Psoas muscle (tissue), 8 donors: ENCODE measurements around the gene CDHR2. TPM values are rescaled to one million over a fixed set of nuclear protein-coding genes. Genes with fewer than 3 reads are reported as not detected.

Experiments
- ATAC-seq, 4 donors: fragments of 200-7000 bp; cut with Tn5 transposase; one replicate each; pipeline ENCODE4 v1.9.1; 2020; ENCODE audit warnings: moderate library complexity in 3 of 4, mild to moderate bottlenecking in 2 of 4
- DNase-seq, 2 donors: peaks; one replicate each; pipeline ENCODE4 v3.0.0-alpha.2; 2020
- H3K27ac ChIP-seq: fragments of 200-600 bp; one replicate; pipeline ENCODE4 v1.8.0; 2022
- H3K27me3 ChIP-seq, 3 donors: fragments of 200-600 bp in 1 of 3; one replicate each; pipeline versions ENCODE4 v1.6.1 to v1.8.0; 2013 to 2022; ENCODE audit warnings: low read length in 2 of 3, mild to moderate bottlenecking in 2 of 3, moderate library complexity in 1 of 3; ENCODE audit not compliant: insufficient read depth in 3 of 3
- H3K36me3 ChIP-seq, 2 donors: fragments of 200-600 bp in 1 of 2; one replicate each; pipeline versions ENCODE4 v1.6.1 to v1.8.0; 2013 to 2022; ENCODE audit warnings: low read depth in 1 of 2, mild to moderate bottlenecking in 1 of 2, moderate library complexity in 1 of 2; ENCODE audit not compliant: insufficient read depth in 1 of 2
- H3K4me1 ChIP-seq: fragments of 200-600 bp; one replicate; pipeline ENCODE4 v1.8.0; 2022
- H3K4me3 ChIP-seq: fragments of 200-600 bp; one replicate; pipeline ENCODE4 v1.8.0; 2022; ENCODE audit warnings: mild to moderate bottlenecking
- H3K9me3 ChIP-seq: fragments of 200-600 bp; one replicate; pipeline ENCODE4 v1.8.0; 2022
- WGBS, 3 donors: extraction: QIAGEN DNeasy Blood & Tissue Kit; methylation state at CpG; one replicate each; pipeline versions ENCODE4 v1.1.6 to v1.1.7; 2013; 5-methylcytosine and 5-hydroxymethylcytosine counted together
- intact Hi-C, 2 donors: fragments of 100-400 bp; cut with DNase I; formaldehyde crosslinking; loops; one replicate each; pipeline versions ENCODE4 v1.11.0 to v1.14.2; 2022
- polyA plus RNA-seq, 3 donors: library from polyadenylated mRNA; stranded (reverse); fragments of 200-250 nt; gene quantifications; one replicate each; pipeline ENCODE4 v1.2.3, GENCODE V29; 2013
- total RNA-seq, 4 donors: library from RNA; stranded (reverse); fragmentation: NEBNext Ultra II Directional in 2 of 4; extraction: Animal tissue kit (Norgen Biotek cat#: 25700) in 2 of 4; gene quantifications; one replicate each; pipeline versions ENCODE4 v1.2.1 to v1.2.4, GENCODE V29; 2021 to 2023
- TF ChIP-seq, protein P1 (sequence below): fragments of 200-600 bp; IDR thresholded peaks from one replicate; pipeline ENCODE4 v1.8.0; 2022; ENCODE audit warnings: antibody characterized with exemption
- donor health status: healthy with polysubstance abuse.
- donor health status: DM: no; HTN: no; CAD: no; lungs with moderate emphysema.
- donor health status: Bipolar disorder and iron deficiency.
- donor health status: healthy.
- donor health status: DM: yes; HTN: yes; CAD: no.
- donor health status: DM: no; HTN: no; CAD: no.
- donor health status: DM: no; HTN: no; CAD: no.
- donor health status: DM: yes; HTN: yes; CAD: no.

CDHR2 gene
- total and polyA plus RNA-seq, 7 donors, result 0.03 to 0.30 (median 0.14) TPM; not detected in 3

DNA sequence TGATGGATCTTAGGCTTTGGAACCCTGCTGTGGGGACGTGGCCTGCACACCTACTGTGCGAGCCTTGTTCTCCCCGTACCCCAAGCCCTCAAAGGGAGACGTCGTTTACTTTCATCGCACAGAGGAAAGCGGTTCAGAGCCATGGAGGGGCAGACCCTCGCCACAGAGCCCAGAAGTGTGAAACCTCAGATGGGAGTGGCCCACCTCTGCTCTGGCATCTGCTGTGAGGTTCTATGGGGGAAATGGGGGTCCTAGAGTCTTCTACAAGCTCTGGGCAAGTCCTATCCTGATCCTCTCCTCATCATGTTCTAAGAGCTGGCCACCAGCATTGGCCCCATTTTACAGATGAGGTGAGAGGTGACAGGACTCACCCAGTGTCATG is 8.2 kb upstream of the CDHR2 start:
- H3K4me1 ChIP-seq, result peaks cover 19% of the 10 kb centered on the region
- 86 to 93% (median 90%) methylated on average over 8 of the region's 8 CpGs for WGBS, 3 donors
- H3K27me3 ChIP-seq, result no peaks in the 10 kb centered on the region
- H3K9me3 ChIP-seq, result no peaks in the 10 kb centered on the region
- H3K4me3 ChIP-seq, result no peak overlapping the region
- no peaks in the 10 kb centered on the region for H3K36me3 ChIP-seq
- ATAC-seq (no peak), DNase-seq (no peak)
- intact Hi-C loops, result loop anchor here in 1 of 2 donors (10.0 kb wide), 1 partner anchor 126 kb away; the partner anchor contains the start of gene CLTB
- peak overlapping the region; percentile 63 for H3K27ac ChIP-seq
- TF ChIP-seq, protein P1, sequence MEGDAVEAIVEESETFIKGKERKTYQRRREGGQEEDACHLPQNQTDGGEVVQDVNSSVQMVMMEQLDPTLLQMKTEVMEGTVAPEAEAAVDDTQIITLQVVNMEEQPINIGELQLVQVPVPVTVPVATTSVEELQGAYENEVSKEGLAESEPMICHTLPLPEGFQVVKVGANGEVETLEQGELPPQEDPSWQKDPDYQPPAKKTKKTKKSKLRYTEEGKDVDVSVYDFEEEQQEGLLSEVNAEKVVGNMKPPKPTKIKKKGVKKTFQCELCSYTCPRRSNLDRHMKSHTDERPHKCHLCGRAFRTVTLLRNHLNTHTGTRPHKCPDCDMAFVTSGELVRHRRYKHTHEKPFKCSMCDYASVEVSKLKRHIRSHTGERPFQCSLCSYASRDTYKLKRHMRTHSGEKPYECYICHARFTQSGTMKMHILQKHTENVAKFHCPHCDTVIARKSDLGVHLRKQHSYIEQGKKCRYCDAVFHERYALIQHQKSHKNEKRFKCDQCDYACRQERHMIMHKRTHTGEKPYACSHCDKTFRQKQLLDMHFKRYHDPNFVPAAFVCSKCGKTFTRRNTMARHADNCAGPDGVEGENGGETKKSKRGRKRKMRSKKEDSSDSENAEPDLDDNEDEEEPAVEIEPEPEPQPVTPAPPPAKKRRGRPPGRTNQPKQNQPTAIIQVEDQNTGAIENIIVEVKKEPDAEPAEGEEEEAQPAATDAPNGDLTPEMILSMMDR, result no peak

GRCh38 chr5:176541338-176542134 is 7.6 kb upstream of the CDHR2 start:
- peak overlapping the region; percentile 76 for H3K4me3 ChIP-seq

GRCh38 chr5:176542135-176542595 is 7.0 kb upstream of the CDHR2 start:
- H3K27ac ChIP-seq, result peak overlapping the region; percentile 71
- intact Hi-C loops, result loop anchor here in 1 of 2 donors (10.0 kb wide), 1 partner anchor 127 kb away; the partner anchor contains the start of gene CLTB

More at GRCh38 chr5:176541338-176542134, 7.6 kb upstream of the CDHR2 start:
- Histone ChIP-seq H3K27ac (peak overlapping the region; percentile 63), H3K27me3 (no peaks in the 10 kb centered on the region), H3K9me3 (no peaks in the 10 kb centered on the region), H3K36me3 (no peaks in the 10 kb centered on the region), H3K4me1 (peaks cover 19% of the 10 kb centered on the region)
- TF ChIP-seq, protein P1, result no peak
- DNase-seq, result peak; percentile 51 to 72
- WGBS, 3 donors, result 57 to 63% (median 62%) methylated on average over 12 of the region's 12 CpGs
- ATAC-seq, result no peak
- intact Hi-C loops, result loop anchor here in 1 of 2 donors (10.0 kb wide), 1 partner anchor 127 kb away; the partner anchor contains the start of gene CLTB

GRCh38 chr5:176542596-176543427 is 6.3 kb upstream of the CDHR2 start:
- intact Hi-C loops, result loop anchor here in 1 of 2 donors (10.0 kb wide), 1 partner anchor 128 kb away; the partner anchor contains the start of gene CLTB

More at GRCh38 chr5:176542135-176542595, 7.0 kb upstream of the CDHR2 start:
- peak overlapping the region; percentile 76 for H3K4me3 ChIP-seq
- TF ChIP-seq, protein P1, result no peak
- DNase-seq (no peak), ATAC-seq (no peak)
- H3K36me3 ChIP-seq, result no peaks in the 10 kb centered on the region
- H3K27me3 ChIP-seq, result no peaks in the 10 kb centered on the region
- 68 to 73% (median 68%) methylated on average over 15 to 16 of the region's 16 CpGs for WGBS, 3 donors
- H3K9me3 ChIP-seq, result no peaks in the 10 kb centered on the region
- H3K4me1 ChIP-seq, result peaks cover 19% of the 10 kb centered on the region

More at GRCh38 chr5:176542596-176543427, 6.3 kb upstream of the CDHR2 start:
- ATAC-seq (peak; percentile 29 to 57 (median 47)), DNase-seq (no peak)
- peak overlapping the region; percentile 76 for H3K4me3 ChIP-seq
- WGBS, 3 donors, result 1 to 4% (median 3%) methylated on average over 69 to 110 of the region's 110 CpGs
- no peaks in the 10 kb centered on the region for H3K9me3 ChIP-seq
- H3K27ac ChIP-seq, result peak overlapping the region; percentile 80
- no peaks in the 10 kb centered on the region for H3K36me3 ChIP-seq
- H3K4me1 ChIP-seq, result peaks cover 19% of the 10 kb centered on the region
- TF ChIP-seq, protein P1, result peak; percentile 32
- H3K27me3 ChIP-seq, result no peaks in the 10 kb centered on the region
